Parathyroid adenoma (tissue), 2 donors: Measurements from ENCODE around the gene PRKAR1B.
"Not testable (repeated sequence)": the region's sequence is repeated elsewhere in the genome, so short reads cannot be mapped to it uniquely, and the experiment has no call there.

Experiments
- H2AFZ ChIP-seq: fragments of 300-600 bp; sonication (generic); one replicate; pipeline ENCODE4 v1.7.0; 2017; ENCODE audit warnings: antibody characterized with exemption, mild to moderate bottlenecking
- H3K27ac ChIP-seq: fragments of 300-600 bp; sonication (generic); one replicate; pipeline ENCODE4 v1.7.0; 2017
- H3K27me3 ChIP-seq: fragments of 300-600 bp; sonication (generic); one replicate; pipeline ENCODE4 v1.7.0; 2017; ENCODE audit warnings: low read length; ENCODE audit not compliant: control insufficient read depth, insufficient read depth
- H3K36me3 ChIP-seq: fragments of 300-600 bp; sonication (generic); one replicate; pipeline ENCODE4 v1.7.0; 2017; ENCODE audit warnings: low read length; ENCODE audit not compliant: control insufficient read depth, insufficient read depth
- H3K4me1 ChIP-seq: fragments of 300-600 bp; sonication (generic); one replicate; pipeline ENCODE4 v1.7.0; 2017; ENCODE audit warnings: control low read depth
- H3K4me2 ChIP-seq: fragments of 300-600 bp; sonication (generic); one replicate; pipeline ENCODE4 v1.7.0; 2017; ENCODE audit warnings: low read length
- H3K4me3 ChIP-seq: fragments of 300-600 bp; sonication (generic); one replicate; pipeline ENCODE4 v1.7.0; 2017; ENCODE audit warnings: low read depth, low read length
- H3K79me2 ChIP-seq: fragments of 300-600 bp; sonication (generic); one replicate; pipeline ENCODE4 v1.7.0; 2017; ENCODE audit warnings: control low read depth
- H3K9ac ChIP-seq: fragments of 300-600 bp; sonication (generic); one replicate; pipeline ENCODE4 v1.7.0; 2017; ENCODE audit warnings: mild to moderate bottlenecking
- H3K9me3 ChIP-seq: fragments of 300-600 bp; sonication (generic); one replicate; pipeline ENCODE4 v1.7.0; 2017; ENCODE audit warnings: low read length; ENCODE audit not compliant: control insufficient read depth
- TF ChIP-seq, protein P1 (sequence below): fragments of 300-600 bp; sonication (generic); IDR thresholded peaks from one replicate; pipeline ENCODE4 v1.7.0; 2017; ENCODE audit warnings: antibody characterized with exemption, mild to moderate bottlenecking
- donor health status: primary hyperparathyroidism.

Gene PRKAR1B

DNA sequence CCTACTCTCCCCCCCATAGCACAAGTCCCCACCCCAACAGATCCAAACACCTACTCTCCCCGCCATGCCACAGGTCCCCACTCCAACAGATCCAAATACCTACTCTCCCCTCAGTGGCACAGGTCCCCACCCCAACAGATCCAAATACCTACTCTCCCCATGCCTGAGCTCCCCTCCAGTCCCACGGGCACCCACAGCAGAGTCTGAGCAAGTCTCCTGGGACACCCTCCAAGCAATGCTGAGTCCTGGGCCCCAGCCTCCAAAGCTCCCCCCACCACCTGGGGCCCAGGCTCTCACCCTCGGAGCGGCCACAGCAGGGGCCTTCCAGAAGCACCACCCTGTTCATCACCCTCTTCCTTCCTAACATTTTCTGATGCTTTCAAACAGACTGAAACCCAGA, 64.5 kb downstream of the PRKAR1B start:
- no peaks in the 10 kb centered on the region for H3K9me3 ChIP-seq
- H3K4me1 ChIP-seq = no peaks in the 10 kb centered on the region
- H3K4me3 ChIP-seq = no peak overlapping the region
- no peak overlapping the region for H3K4me2 ChIP-seq
- no peak overlapping the region for H3K27ac ChIP-seq
- no peaks in the 10 kb centered on the region for H3K27me3 ChIP-seq
- H3K36me3 ChIP-seq = no peaks in the 10 kb centered on the region
- H3K79me2 ChIP-seq = no peaks in the 10 kb centered on the region
- H2AFZ ChIP-seq = no peak overlapping the region
- TF ChIP-seq, protein P1, sequence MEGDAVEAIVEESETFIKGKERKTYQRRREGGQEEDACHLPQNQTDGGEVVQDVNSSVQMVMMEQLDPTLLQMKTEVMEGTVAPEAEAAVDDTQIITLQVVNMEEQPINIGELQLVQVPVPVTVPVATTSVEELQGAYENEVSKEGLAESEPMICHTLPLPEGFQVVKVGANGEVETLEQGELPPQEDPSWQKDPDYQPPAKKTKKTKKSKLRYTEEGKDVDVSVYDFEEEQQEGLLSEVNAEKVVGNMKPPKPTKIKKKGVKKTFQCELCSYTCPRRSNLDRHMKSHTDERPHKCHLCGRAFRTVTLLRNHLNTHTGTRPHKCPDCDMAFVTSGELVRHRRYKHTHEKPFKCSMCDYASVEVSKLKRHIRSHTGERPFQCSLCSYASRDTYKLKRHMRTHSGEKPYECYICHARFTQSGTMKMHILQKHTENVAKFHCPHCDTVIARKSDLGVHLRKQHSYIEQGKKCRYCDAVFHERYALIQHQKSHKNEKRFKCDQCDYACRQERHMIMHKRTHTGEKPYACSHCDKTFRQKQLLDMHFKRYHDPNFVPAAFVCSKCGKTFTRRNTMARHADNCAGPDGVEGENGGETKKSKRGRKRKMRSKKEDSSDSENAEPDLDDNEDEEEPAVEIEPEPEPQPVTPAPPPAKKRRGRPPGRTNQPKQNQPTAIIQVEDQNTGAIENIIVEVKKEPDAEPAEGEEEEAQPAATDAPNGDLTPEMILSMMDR = no peak
- no peak overlapping the region for H3K9ac ChIP-seq

DNA sequence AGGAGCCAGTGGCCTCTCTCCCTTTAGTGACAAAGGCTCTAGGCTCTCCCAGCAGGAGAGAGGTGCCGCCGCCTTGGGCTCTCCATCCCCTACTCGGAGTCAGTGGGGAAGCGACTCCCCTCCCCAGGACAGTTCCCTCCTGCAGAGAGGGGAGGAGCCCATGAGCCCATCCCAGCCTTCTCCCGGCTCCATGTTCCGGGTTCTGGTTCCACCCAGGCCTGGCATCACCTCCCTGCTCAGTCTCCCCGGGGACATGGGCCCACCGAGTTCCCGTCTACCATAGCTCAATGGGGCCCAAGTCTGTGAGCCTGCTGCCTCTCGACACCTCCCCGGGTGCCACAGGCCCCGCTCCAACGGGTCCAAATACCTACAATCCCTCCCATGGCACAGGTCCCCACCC, 67.1 kb downstream of the PRKAR1B start:
- Histone ChIP-seq H3K9me3 (no peaks in the 10 kb centered on the region), H3K4me3 (no peak overlapping the region), H3K27ac (no peak overlapping the region), H3K36me3 (no peaks in the 10 kb centered on the region), H3K4me1 (no peaks in the 10 kb centered on the region), H2AFZ (no peak overlapping the region), H3K9ac (no peak overlapping the region), H3K4me2 (no peak overlapping the region), H3K79me2 (no peaks in the 10 kb centered on the region), H3K27me3 (no peaks in the 10 kb centered on the region)
- TF ChIP-seq, protein P1 = no peak

DNA sequence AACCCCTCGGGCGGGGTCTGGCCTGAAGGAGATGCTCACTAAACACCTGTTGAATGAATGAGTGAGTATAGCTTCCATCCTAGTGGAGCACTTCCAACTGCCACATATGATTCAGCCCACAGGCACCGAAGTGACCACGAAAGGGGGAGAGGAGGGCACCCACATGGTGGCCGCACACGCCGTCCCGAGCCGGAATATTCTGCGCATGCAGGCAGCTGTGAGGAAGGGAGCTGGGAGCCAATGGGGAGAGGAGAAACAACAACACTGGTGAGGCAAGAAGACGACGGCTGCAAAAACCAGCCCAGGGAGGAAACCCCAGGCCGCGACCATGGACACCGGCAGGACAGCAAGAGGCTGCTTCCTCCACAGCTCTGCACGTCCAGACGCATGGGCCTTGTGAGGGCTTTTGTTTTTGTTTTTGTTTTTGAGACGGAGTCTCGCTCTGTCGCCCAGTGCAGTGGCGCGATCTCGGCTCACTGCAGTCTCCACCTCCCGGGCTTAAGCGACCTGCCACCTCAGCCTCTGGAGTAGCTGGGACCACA, 67.7 kb downstream of the PRKAR1B start:
- Histone ChIP-seq H3K4me1 (no peaks in the 10 kb centered on the region), H3K4me3 (no peak overlapping the region), H3K36me3 (no peaks in the 10 kb centered on the region), H2AFZ (no peak overlapping the region), H3K27me3 (no peaks in the 10 kb centered on the region), H3K27ac (no peak overlapping the region), H3K4me2 (no peak overlapping the region), H3K79me2 (peaks cover under 1% of the 10 kb centered on the region), H3K9me3 (no peaks in the 10 kb centered on the region), H3K9ac (no peak overlapping the region)
- TF ChIP-seq, protein P1 = no peak

DNA sequence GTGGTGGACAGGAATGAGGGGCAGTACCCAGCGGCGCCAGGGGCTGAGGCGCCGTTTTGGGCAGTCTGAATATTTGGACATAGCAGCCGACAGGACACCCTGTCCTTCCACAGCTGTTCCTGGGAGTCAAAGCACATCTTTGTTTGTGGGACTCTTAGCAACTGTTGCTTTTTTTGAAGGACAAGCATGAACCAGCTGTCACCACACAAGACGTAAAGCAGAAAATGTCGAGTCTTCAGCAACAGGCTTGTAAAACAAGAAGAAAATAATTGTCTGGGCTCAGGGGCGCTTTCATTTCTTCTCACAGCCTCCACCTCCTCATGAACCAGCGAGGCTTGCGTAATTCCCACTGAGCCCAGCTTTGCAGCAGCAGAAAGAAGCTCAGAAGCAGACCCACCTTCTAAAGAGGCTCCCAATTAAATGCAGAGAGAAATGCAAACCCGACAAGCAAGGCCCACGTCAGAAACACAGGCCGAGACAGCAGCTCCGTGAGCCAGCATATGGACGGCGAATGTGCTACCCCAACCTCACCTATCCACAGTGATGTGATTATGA, 69.4 kb downstream of the PRKAR1B start:
- Histone ChIP-seq H3K27ac (no peak overlapping the region), H3K4me3 (no peak overlapping the region), H3K79me2 (peaks cover 17% of the 10 kb centered on the region), H3K4me1 (no peaks in the 10 kb centered on the region), H3K4me2 (no peak overlapping the region), H3K9me3 (no peaks in the 10 kb centered on the region), H3K36me3 (no peaks in the 10 kb centered on the region), H3K27me3 (no peaks in the 10 kb centered on the region), H3K9ac (no peak overlapping the region), H2AFZ (no peak overlapping the region)
- TF ChIP-seq, protein P1 = no peak

DNA sequence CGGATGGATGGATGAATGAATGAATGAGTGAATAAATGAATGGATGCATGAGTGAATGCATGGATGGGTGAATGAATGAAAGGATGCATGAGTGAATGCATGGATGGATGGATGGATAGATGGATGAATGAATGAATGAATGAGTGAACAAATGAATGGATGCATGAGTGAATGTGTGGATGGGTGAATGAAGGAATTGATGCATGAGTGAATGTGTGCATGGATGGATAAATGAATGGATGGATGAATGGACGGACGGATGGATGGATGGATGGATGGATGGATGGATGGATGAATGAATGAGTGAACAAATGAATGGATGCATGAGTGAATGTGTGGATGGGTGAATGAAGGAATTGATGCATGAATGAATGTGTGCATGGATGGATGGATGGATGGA, 70.1 kb downstream of the PRKAR1B start:
- not testable (repeated sequence) for H3K4me2 ChIP-seq, H3K4me1 ChIP-seq, H3K4me3 ChIP-seq, H3K9me3 ChIP-seq, H3K27ac ChIP-seq, H3K9ac ChIP-seq, H2AFZ ChIP-seq, H3K36me3 ChIP-seq, H3K27me3 ChIP-seq
- peaks cover 23% of the 10 kb centered on the region for H3K79me2 ChIP-seq
